Fibroblast of skin of scalp (primary cell): ENCODE data around the gene VRK1. TPM values are rescaled to one million over a fixed set of nuclear protein-coding genes. Genes with fewer than 3 reads are reported as not detected.
"Not testable (repeated sequence)": the region's sequence is repeated elsewhere in the genome, so short reads cannot be mapped to it uniquely, and the experiment has no call there.

ENCODE experiments used
- DNase-seq: peaks from one replicate; pipeline ENCODE4 v3.0.0-alpha.2; 2013
- polyA plus RNA-seq, 2 experiments: library from polyadenylated mRNA; unstranded; fragments of 120-200 nt; gene quantifications; one replicate each; pipeline ENCODE4 v1.2.1, GENCODE V29; 2013; ENCODE audit not compliant: insufficient read length in 2 of 2

VRK1 gene
- 13.1 TPM for polyA plus RNA-seq (2013, experiment 1 of 2; ENCODE audit: insufficient read length)
- 14.5 TPM for polyA plus RNA-seq (2013, experiment 2 of 2; ENCODE audit: insufficient read length)

GRCh38 chr14:96796851-96797581 lies at the start of gene VRK1:
VRK1 (plus strand) TSS chr14:96797382; CDS start chr14:96833472, 36,090 bp downstream.
- peak; percentile 96 for DNase-seq

GRCh38 chr14:96747608-96748007 lies 49.6 kb upstream of the VRK1 start:
- DNase-seq = no peak

DNA sequence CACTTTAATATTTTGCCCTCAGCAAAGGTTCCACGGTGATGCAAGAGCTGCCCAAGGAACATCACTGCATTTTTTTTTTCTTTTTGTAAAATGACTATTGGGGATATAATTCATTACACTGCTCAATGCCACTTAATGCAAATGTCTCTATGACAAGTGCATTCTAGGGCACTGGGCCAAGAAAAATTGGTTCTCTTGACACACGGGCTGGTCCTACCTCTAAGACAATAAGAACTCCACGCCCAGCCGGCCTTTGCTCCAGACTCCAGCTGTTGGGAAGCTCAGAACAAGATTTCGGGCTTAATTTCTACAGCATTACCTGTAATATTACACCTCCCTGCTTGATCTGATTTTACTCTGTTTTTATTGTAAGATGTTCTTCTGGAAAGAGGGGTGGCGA lies 48.8 kb upstream of the VRK1 start:
- DNase-seq = no peak

- DNase-seq = no peak
Observed at GRCh38 chr14:96751505-96751904, 45.7 kb upstream of the VRK1 start.

GRCh38 chr14:96752125-96752524 lies 45.1 kb upstream of the VRK1 start:
- DNase-seq = no peak

DNA sequence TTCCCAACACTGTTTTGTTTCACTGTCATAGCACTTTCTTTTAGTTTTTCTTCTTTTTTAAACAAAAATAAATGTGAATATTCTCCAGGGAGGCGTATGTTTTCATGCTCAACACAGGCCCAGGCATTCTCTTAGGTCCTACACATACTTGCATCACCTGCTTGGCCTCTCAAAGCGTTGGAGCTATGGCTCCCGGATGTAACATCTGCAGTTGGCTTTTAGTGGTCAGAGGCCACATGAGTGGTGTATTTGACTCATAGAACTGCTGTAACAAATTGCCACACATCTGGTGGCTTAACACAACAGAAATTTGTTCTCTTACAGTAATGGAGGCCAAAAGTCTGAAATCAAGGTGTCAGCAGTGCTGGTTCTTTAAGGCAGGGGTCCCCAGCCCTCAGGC lies 44.6 kb upstream of the VRK1 start:
- DNase-seq = no peak

DNA sequence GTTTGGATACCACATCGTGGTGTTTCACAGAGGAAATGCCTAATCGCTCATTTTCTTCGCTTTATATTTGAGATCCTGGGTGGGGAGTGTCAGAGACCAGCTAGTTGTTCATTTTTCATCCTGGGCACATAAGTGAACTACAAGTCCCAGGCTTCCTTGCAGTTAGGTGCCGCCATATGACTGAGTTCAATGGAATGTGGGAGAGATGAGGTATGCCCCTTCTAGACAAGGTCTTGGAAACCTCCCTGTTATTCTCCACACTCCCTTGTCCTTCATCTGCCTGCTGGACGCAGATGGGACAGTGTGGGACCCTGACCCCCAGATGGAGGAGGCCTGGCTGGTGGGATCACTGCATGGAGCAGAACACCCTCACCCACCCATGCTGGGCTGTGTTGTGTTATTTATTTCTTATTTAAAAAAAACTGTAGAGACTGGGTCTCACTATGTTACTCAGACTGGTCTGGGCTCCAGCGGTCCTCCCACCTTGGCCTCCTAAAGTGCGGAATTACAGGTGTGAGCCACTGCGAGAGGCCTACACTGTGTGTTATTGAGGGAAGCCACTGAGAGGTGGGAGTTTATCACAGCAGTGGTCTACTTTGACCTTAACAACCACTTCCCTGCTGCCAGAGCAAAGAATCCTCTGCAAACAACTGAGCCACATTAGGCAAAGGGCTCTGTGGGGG lies 42.9 kb upstream of the VRK1 start:
- DNase-seq = no peak

- DNase-seq = peak; percentile 15
Observed at GRCh38 chr14:96754845-96755184, 42.4 kb upstream of the VRK1 start.

DNA sequence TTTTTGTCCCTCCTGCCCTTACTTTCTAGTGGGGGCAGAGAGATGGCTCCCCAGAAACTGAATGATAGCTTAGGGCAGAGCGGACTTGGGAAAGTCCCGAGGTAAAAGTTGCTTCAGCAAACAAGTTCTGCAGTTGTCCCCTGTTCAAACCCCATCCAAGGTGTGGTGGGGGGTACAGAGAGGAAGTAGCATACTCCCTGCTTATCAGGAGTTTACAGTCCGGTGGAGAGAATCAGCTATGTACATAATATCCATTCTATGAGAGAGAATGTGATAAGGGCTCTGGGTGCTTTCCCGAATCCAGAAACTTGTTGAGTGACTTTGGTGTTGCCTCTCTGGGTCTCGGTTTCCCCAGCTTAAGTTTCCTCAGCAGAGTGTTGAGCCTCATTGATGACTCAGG lies 40.4 kb upstream of the VRK1 start:
- DNase-seq = no peak

DNA sequence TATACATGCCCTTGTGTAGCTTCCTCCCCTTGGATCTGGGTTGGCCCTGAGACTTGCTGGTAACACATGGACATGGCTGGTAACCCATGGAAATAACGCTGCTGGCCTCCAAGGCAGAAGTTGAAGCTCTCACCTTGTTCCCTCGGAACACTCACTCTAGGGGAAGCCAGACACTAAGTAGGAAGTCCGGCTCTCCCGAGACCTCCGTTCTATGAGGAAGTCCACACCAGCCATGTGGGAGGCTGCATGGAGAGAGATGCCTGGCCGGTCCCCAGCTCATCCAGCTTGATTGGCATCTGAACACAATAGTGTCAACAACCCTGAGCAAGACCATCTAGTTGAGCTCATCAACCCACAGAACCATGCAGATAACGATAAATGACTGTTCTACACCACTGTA lies 39.7 kb upstream of the VRK1 start:
- DNase-seq = no peak

DNA sequence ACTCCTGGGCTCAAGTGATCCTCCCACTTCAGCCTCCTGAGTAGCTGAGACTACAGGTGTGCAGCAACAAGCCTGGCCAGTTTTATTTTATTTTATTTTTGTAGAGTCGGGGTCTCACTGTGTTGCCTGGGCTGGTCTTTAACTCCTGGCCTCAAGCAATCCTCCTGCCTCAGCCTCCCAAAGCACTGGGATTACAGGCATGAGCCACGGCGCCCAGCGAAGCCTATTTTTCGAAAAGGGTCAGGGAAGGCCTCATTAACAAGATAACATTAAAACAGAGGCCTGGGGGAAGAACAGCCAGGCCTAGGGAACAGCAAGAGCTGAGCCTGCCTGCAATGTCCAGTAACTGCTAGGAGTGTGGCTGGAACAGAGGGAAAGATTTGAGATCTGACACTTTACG lies 36.1 kb upstream of the VRK1 start:
- no peak for DNase-seq

DNA sequence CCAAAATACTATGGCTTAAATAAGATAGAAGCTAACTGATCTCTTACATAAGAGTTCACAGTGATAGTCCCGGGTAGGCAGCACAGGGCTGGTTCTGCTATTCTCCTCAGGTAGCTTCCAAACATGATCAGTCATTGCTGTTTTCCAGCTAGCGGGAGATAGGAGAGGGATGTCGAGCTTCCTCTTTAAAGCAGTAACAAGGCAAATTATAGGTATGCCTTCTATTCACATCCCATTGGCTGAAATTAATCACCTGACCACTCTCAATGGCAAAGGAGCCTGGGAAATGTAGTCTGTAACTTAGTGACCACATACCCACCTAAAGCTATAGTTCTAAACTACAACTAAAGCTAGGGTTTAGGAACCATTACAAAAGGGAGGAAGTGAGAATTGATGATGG lies 34.5 kb upstream of the VRK1 start:
- peak; percentile 43 for DNase-seq

DNA sequence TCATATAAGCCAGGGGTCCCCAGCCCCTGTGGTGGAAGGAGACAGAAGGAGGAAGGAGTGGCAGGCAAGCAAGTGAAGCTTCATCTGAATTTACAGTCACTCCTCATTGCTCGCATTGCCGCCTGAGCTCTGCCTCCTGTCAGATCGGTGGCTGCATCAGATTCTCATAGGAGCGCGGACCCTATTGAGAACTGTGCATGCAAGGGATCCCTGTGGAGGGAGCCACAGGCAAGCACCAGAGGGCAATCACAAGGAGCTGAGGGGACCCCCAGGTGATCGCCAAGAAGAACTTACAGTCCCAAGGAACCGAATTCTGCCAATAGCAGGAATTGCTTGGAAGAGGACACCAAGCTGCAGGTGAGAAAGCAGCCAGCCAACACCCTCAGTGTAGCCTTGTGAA lies 33.2 kb upstream of the VRK1 start:
- no peak for DNase-seq

GRCh38 chr14:96765205-96765604 lies 32.0 kb upstream of the VRK1 start:
- not testable (repeated sequence) for DNase-seq

DNA sequence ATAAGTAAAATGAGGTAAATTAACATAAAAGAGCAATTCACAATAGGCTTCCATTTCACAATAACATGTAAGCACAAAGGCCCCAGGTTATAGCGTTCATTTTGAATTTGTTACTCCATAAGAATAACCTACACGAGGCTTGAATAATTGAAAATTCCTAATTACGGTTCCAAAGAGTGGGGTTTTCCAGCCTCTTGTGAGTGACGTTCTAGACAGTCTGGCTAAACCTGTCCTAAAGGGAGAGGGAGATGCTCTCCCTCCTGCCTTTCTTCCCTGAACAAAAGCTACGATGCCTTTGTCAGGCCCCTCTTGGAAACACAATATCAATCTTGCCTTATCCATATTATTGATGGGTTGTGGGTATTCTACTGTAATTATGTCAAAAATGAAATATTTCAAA lies 24.3 kb upstream of the VRK1 start:
- no peak for DNase-seq

- DNase-seq = no peak
Observed at GRCh38 chr14:96776791-96777190, 20.4 kb upstream of the VRK1 start.

GRCh38 chr14:96780500-96780899 lies 16.7 kb upstream of the VRK1 start:
- no peak for DNase-seq

DNA sequence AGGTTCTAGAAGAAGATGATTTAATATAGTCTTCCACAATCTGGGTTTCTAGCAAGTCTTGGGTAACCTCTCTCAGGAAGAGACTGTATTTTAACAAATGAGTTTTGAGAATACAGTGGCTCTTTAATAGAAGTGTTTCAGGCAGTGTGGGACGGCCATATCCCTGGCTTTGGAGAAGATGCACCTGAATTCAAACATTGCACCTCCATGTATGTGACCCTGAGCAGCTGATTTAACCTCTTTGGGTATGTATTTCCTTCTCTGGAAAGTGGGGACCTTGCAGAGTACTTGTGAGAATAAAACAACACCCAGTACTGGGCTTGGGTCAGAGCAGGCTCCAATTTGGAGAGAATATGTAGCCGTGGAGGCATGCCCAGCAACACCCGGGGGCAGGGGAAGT lies 15.8 kb upstream of the VRK1 start:
- no peak for DNase-seq

DNA sequence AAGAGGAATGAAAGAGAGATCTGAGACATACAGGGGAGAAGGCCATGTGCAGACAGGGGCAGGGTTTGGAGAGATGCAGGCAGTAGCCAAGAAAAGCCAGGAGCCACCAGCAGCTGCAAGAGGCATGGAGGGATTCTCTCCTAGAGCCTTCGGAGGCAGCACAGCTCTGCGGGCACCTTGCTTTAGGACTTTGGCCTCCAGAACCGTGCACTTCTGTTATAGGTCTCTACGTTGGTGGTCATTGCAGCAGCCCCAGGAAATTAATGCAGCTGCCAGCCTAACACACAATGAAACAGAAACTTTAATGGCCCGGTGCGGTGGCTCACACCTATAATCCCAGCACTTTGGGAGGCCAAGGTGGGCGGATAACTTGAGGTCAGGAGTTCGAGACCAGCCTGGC lies 14.7 kb upstream of the VRK1 start:
- no peak for DNase-seq

DNA sequence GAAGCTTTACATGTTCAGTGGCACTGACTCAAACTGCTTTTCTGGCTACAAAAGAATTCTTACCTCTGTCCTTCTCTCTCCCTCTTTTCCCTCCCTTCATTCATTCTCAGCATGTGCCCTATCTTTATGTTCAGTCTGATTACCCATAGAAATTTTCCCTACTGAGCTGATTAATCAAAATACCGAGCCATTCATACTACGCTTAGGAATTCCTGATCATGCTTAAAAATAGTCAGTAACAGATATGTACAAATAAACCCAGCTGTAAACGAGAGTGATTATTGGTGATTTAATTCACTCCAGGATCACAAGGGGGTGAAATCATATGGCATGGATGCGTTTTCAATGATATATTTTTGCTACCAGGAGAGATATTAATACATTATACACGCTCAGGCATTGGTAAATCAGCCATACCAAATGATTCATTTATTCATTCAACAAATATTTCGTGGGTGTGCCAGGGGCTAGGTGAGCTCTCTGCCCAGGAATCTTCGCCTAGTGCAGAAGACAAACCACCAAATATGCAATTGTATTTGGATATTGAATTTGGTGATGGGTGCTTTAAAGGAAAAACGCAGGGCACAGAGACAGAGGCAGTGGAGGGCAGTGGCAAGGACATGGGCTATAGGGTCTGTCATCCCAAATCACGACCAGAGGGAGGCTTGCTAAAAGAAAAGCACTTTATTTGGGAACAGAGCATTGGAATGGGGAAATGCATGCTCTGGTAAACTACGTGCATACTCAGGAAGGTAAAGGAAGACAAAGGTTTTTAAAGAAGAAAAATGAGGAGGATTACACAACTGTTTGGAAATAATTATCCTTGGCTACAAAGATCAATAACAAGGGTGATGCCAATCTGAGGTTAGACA lies 13.9 kb upstream of the VRK1 start:
- no peak for DNase-seq

GRCh38 chr14:96783915-96784224 lies 13.3 kb upstream of the VRK1 start:
- no peak for DNase-seq

- DNase-seq = no peak
Observed at GRCh38 chr14:96790186-96790585, 7.0 kb upstream of the VRK1 start.

- DNase-seq = no peak
Observed at GRCh38 chr14:96790706-96791105, 6.5 kb upstream of the VRK1 start.

DNA sequence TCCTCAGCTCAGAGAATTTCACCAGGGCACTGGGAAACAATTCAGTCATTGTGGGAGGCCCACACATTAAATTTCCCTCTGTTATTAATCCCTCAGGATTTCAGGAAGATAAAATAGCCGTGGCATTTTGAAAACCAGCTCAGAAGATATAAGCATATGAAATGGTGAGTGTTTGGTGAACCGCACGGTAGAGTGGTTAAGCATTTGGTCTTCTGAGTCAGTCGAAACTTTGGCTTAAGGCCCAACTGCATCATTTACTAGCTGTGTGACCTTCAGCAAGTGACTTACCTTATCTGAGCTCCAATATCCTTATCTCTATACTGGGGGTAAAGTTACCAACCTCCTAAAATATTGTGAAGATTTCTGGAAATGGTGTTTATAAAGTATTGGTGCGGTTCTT lies 5.2 kb upstream of the VRK1 start:
- no peak for DNase-seq
